Esophagus muscularis mucosa (tissue), 4 donors: ENCODE results near the gene FAM53A. TPM values are rescaled to one million over a fixed set of nuclear protein-coding genes. Genes with fewer than 3 reads are reported as not detected.

Experiments
- DNase-seq: peaks from one replicate; pipeline ENCODE4 v3.0.0-alpha.2; 2017; ENCODE audit errors: extremely low spot score
- H3K27ac ChIP-seq, 4 donors: fragments of 200-600 bp; sonication (generic); replicated peaks in 1 of 4; 1 replicate in 3 of 4; 2 replicates in 1 of 4; pipeline ENCODE4 v1.5.1; 2016 to 2019; ENCODE audit warnings: mild to moderate bottlenecking in 1 of 4
- H3K27me3 ChIP-seq, 4 donors: fragments of 200-600 bp; sonication (generic); one replicate each; pipeline versions ENCODE4 v1.5.1 to v1.6.0; 2016 to 2019
- H3K36me3 ChIP-seq, 4 donors: fragments of 200-600 bp; sonication (generic); one replicate each; pipeline ENCODE4 v1.5.1; 2016 to 2019
- H3K4me1 ChIP-seq, 4 donors: fragments of 200-600 bp; sonication (generic); one replicate each; pipeline ENCODE4 v1.5.1; 2016 to 2019
- H3K4me3 ChIP-seq, 4 donors: fragments of 200-600 bp; sonication (generic); 1 replicate in 2 of 4; 2 replicates in 2 of 4; pipeline ENCODE4 v1.5.1; 2016 to 2019; ENCODE audit warnings: mild to moderate bottlenecking in 4 of 4, moderate library complexity in 1 of 4
- H3K9me3 ChIP-seq, 4 donors: fragments of 200-600 bp; sonication (generic); 1 replicate in 3 of 4; 2 replicates in 1 of 4; pipeline ENCODE4 v1.5.1; 2016 to 2019
- CTCF ChIP-seq, 3 experiments: fragments of 200-600 bp in 2 of 3; fragments of 450-650 bp in 1 of 3; sonication (generic) in 2 of 3; IDR thresholded peaks; one replicate each; pipeline ENCODE4 v1.5.1; 2017 to 2019; ENCODE audit warnings: antibody characterized with exemption in 3 of 3, mild to moderate bottlenecking in 2 of 3, moderate library complexity in 1 of 3
- EP300 ChIP-seq: sonication (generic); formaldehyde crosslinking; IDR thresholded peaks from one replicate; pipeline ENCODE4 v1.6.1; 2017; ENCODE audit warnings: antibody characterized with exemption
- POLR2A ChIP-seq: fragments of 450-650 bp; IDR thresholded peaks from one replicate; pipeline ENCODE4 v1.6.1; 2017; ENCODE audit warnings: antibody characterized with exemption, moderate library complexity, mild to moderate bottlenecking, low read depth
- POLR2AphosphoS5 ChIP-seq, 2 donors: sonication (generic); formaldehyde crosslinking; IDR thresholded peaks; one replicate each; pipeline ENCODE4 v1.6.1; 2017; ENCODE audit warnings: antibody characterized with exemption in 2 of 2
- WGBS: methylation state at CpG from one replicate; pipeline ENCODE4 v1.1.5; 2018; 5-methylcytosine and 5-hydroxymethylcytosine counted together
- intact Hi-C: fragments of 100-400 bp; cut with DNase I; formaldehyde crosslinking; loops from one replicate; pipeline ENCODE4 v1.15.1; 2023
- total RNA-seq, 4 donors: library from RNA; depleted of rRNA; stranded (reverse); fragments of >200 nt; gene quantifications; one replicate each; pipeline versions ENCODE4 v1.1.0 to v1.2.1, GENCODE V29; 2016

FAM53A gene
- total RNA-seq, 4 donors from 2014 or later: 5.2 to 13.3 (median 8.9) TPM

- WGBS: 70% methylated on average over 6 of the region's 6 CpGs
- Histone ChIP-seq H3K4me3 (no peak overlapping the region), H3K4me1 (no peaks in the 10 kb centered on the region), H3K27ac (no peak overlapping the region), H3K9me3 (peaks cover 0 to 10% (median 3%) of the 10 kb centered on the region in 4 donors), H3K36me3 (no peaks in the 10 kb centered on the region), H3K27me3 (no peaks in the 10 kb centered on the region)
- intact Hi-C loops: no loop called here
- DNase-seq: no peak
- TF ChIP-seq POLR2A: no peak
- TF ChIP-seq EP300: no peak
- no peak for TF ChIP-seq POLR2AphosphoS5 (IDR thresholded peaks at IDR 0.05)
- no peak for TF ChIP-seq CTCF (IDR thresholded peaks at IDR 0.05)
Observed at GRCh38 chr4:1616557-1616930, 67.6 kb downstream of the FAM53A start.

GRCh38 chr4:1615786-1616556, 68.1 kb downstream of the FAM53A start:
- TF ChIP-seq POLR2A: no peak
- no peak for TF ChIP-seq POLR2AphosphoS5 (IDR thresholded peaks at IDR 0.05)
- no peak for TF ChIP-seq EP300
- TF ChIP-seq CTCF (IDR thresholded peaks at IDR 0.05): no peak
- H3K27me3 ChIP-seq: no peaks in the 10 kb centered on the region

GRCh38 chr4:1614854-1615595, 69.1 kb downstream of the FAM53A start:
- H3K27ac ChIP-seq: no peak overlapping the region
- H3K4me3 ChIP-seq: no peak overlapping the region
- intact Hi-C loops: no loop called here
- peaks cover 0 to 6% (median 3%) of the 10 kb centered on the region in 4 donors for H3K9me3 ChIP-seq
- no peaks in the 10 kb centered on the region for H3K36me3 ChIP-seq
- no peak for TF ChIP-seq POLR2AphosphoS5 (IDR thresholded peaks at IDR 0.05)
- TF ChIP-seq EP300: no peak
- TF ChIP-seq CTCF (IDR thresholded peaks at IDR 0.05): no peak
- no peak for TF ChIP-seq POLR2A
- DNase-seq: no peak
- H3K27me3 ChIP-seq: no peaks in the 10 kb centered on the region
- 83% methylated on average over 19 of the region's 37 CpGs for WGBS
- H3K4me1 ChIP-seq: no peaks in the 10 kb centered on the region

More at GRCh38 chr4:1615786-1616556, 68.1 kb downstream of the FAM53A start:
- Histone ChIP-seq H3K9me3 (peaks cover 0 to 10% (median 3%) of the 10 kb centered on the region in 4 donors), H3K27ac (no peak overlapping the region), H3K4me1 (no peaks in the 10 kb centered on the region), H3K36me3 (no peaks in the 10 kb centered on the region), H3K4me3 (no peak overlapping the region)
- WGBS: 85% methylated on average over 16 of the region's 22 CpGs
- intact Hi-C loops: no loop called here
- DNase-seq: no peak

DNA sequence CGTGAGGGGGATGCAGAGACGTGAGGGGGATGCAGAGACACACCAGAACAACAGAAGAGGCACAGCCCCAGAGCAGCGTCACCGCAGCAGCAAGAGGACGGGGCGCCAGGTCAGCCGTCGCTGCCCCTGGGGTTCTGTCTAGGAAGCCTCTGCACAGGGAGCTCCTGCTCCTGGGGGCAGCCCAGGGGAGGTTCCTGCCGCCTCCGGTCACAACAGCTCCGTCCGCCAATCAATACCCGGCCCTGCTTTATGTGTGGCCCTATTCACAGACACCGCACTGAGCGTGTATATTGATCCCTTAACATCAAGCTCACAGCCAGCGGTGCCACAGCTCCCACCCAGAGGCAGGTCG, 69.6 kb downstream of the FAM53A start:
- no peaks in the 10 kb centered on the region for H3K27me3 ChIP-seq
- 82% methylated on average over 17 of the region's 17 CpGs for WGBS
- no peaks in the 10 kb centered on the region for H3K4me1 ChIP-seq
- no peaks in the 10 kb centered on the region for H3K36me3 ChIP-seq
- H3K4me3 ChIP-seq: no peak overlapping the region
- H3K27ac ChIP-seq: no peak overlapping the region
- no peak for DNase-seq
- peaks cover 0 to 6% (median 3%) of the 10 kb centered on the region in 4 donors for H3K9me3 ChIP-seq
- TF ChIP-seq EP300: no peak
- TF ChIP-seq CTCF (IDR thresholded peaks at IDR 0.05): no peak
- no peak for TF ChIP-seq POLR2AphosphoS5 (IDR thresholded peaks at IDR 0.05)
- TF ChIP-seq POLR2A: no peak
- intact Hi-C loops: no loop called here
